Bronchial epithelial cell (primary cell): ENCODE measurements around the gene GALK2. TPM values are rescaled to one million over a fixed set of nuclear protein-coding genes. Genes with fewer than 3 reads are reported as not detected.

Experiments
- DNase-seq: peaks from one replicate; pipeline ENCODE4 v3.0.0-alpha.2; 2010; ENCODE audit warnings: low read depth
- FAIRE-seq: peaks from 2 replicates; lab custom pipeline; 2011; peaks lifted over from hg19 to GRCh38; lab: Jason Lieb, UNC
- H3K27me3 ChIP-seq: 2 replicates; pipeline ENCODE4 v1.5.1; 2011; ENCODE audit warnings: low read length; ENCODE audit not compliant: control insufficient read depth, insufficient read depth
- H3K36me3 ChIP-seq: 2 replicates; pipeline ENCODE4 v1.5.1; 2011; ENCODE audit warnings: low read length; ENCODE audit not compliant: control insufficient read depth, insufficient read depth
- H3K4me3 ChIP-seq: 2 replicates; pipeline ENCODE4 v1.5.1; 2011; ENCODE audit warnings: mild to moderate bottlenecking, low read depth, low read length, control low read depth
- CTCF ChIP-seq: IDR thresholded peaks from 2 replicates; pipeline ENCODE4 v1.5.1; 2011; ENCODE audit warnings: mild to moderate bottlenecking, moderate library complexity, low read length, control low read depth, inconsistent platforms; ENCODE audit not compliant: insufficient read depth, severe bottlenecking
- total RNA-seq: library from RNA; depleted of rRNA; stranded (reverse); fragments of >200 nt; gene quantifications from 2 replicates; pipeline ENCODE4 v1.2.1, GENCODE V29; 2014

Gene GALK2
- total RNA-seq, 1 donor from 2014 or later: 67.9 TPM

- H3K4me3 ChIP-seq: no peak overlapping the region
- H3K27me3 ChIP-seq: no peaks in the 10 kb centered on the region
- peaks cover 6% of the 10 kb centered on the region for H3K36me3 ChIP-seq
- DNase-seq (peak; percentile 71), FAIRE-seq (no peak)
- peak; percentile 54 for TF ChIP-seq CTCF
These were observed 24.1 kb upstream of the GALK2 start for GRCh38 chr15:49145651-49146609.

- Histone ChIP-seq H3K36me3 (peaks cover 1% of the 10 kb centered on the region), H3K27me3 (no peaks in the 10 kb centered on the region), H3K4me3 (no peak overlapping the region)
- no peak for DNase-seq
- FAIRE-seq: no peak
- TF ChIP-seq CTCF: no peak
These were observed 21.7 kb upstream of the GALK2 start for GRCh38 chr15:49148298-49148697.

GRCh38 chr15:49148727-49149126, 21.3 kb upstream of the GALK2 start:
- H3K36me3 ChIP-seq: no peaks in the 10 kb centered on the region
- H3K4me3 ChIP-seq: no peak overlapping the region
- DNase-seq (no peak), FAIRE-seq (no peak)
- no peak for TF ChIP-seq CTCF
- H3K27me3 ChIP-seq: no peaks in the 10 kb centered on the region

- Histone ChIP-seq H3K36me3 (no peaks in the 10 kb centered on the region), H3K27me3 (no peaks in the 10 kb centered on the region), H3K4me3 (no peak overlapping the region)
- no peak for DNase-seq
- no peak for TF ChIP-seq CTCF
- no peak for FAIRE-seq
These were observed 18.2 kb upstream of the GALK2 start for GRCh38 chr15:49151831-49152230.

GRCh38 chr15:49152552-49153312, 17.3 kb upstream of the GALK2 start:
- DNase-seq (no peak), FAIRE-seq (no peak)
- TF ChIP-seq CTCF: no peak
- Histone ChIP-seq H3K27me3 (no peaks in the 10 kb centered on the region), H3K36me3 (no peaks in the 10 kb centered on the region), H3K4me3 (no peak overlapping the region)
